ENCODE data around the gene PDK4.
"Not testable (repeated sequence)": the region's sequence is repeated elsewhere in the genome, so short reads cannot be mapped to it uniquely, and the experiment has no call there.

PDK4 gene

GRCh38 chr7:95596198-95597063 lies at the start of gene PDK4:
Gene PDK4 (minus strand): TSS chr7:95596516. CDS start chr7:95596293, 223 bp downstream.
- no peak for DNase-seq

- no peak for DNase-seq
Observed at GRCh38 chr7:95642173-95642572, 45.9 kb upstream of the PDK4 start.

- no peak for DNase-seq
Observed at GRCh38 chr7:95636140-95636940, 40.0 kb upstream of the PDK4 start.

GRCh38 chr7:95632609-95633008 lies 36.3 kb upstream of the PDK4 start:
- no peak for DNase-seq

- no peak for DNase-seq
Observed at GRCh38 chr7:95631527-95631926, 35.2 kb upstream of the PDK4 start.

GRCh38 chr7:95630702-95631458 lies 34.6 kb upstream of the PDK4 start:
- DNase-seq = no peak

GRCh38 chr7:95628831-95629439 lies 32.6 kb upstream of the PDK4 start:
- DNase-seq = no peak

GRCh38 chr7:95623788-95624187 lies 27.5 kb upstream of the PDK4 start:
- DNase-seq = no peak

- DNase-seq = no peak
Observed at GRCh38 chr7:95622859-95623258, 26.5 kb upstream of the PDK4 start.

GRCh38 chr7:95622001-95622549 lies 25.8 kb upstream of the PDK4 start:
- no peak for DNase-seq

- DNase-seq = no peak
Observed at GRCh38 chr7:95621404-95621803, 25.1 kb upstream of the PDK4 start.

- no peak for DNase-seq
Observed at GRCh38 chr7:95620631-95621030, 24.3 kb upstream of the PDK4 start.

- DNase-seq = no peak
Observed at GRCh38 chr7:95619921-95620320, 23.6 kb upstream of the PDK4 start.

GRCh38 chr7:95619517-95619916 lies 23.2 kb upstream of the PDK4 start:
- no peak for DNase-seq

GRCh38 chr7:95614442-95614940 lies 18.2 kb upstream of the PDK4 start:
- DNase-seq = no peak

GRCh38 chr7:95611224-95611623 lies 14.9 kb upstream of the PDK4 start:
- no peak for DNase-seq

- DNase-seq = no peak
Observed at GRCh38 chr7:95609277-95609971, 13.1 kb upstream of the PDK4 start.

GRCh38 chr7:95608359-95609173 lies 12.2 kb upstream of the PDK4 start:
- DNase-seq = no peak

GRCh38 chr7:95607561-95607960 lies 11.2 kb upstream of the PDK4 start:
- DNase-seq = no peak

GRCh38 chr7:95605275-95605674 lies 9.0 kb upstream of the PDK4 start:
- DNase-seq = no peak

GRCh38 chr7:95604811-95605210 lies 8.5 kb upstream of the PDK4 start:
- DNase-seq = not testable (repeated sequence)
